Smooth muscle cell of the umbilical artery (primary cell): ENCODE measurements around the gene ZNF77. TPM values are rescaled to one million over a fixed set of nuclear protein-coding genes. Genes with fewer than 3 reads are reported as not detected.

Experiments
- total RNA-seq: library from RNA; depleted of rRNA; stranded (reverse); fragments of >200 nt; gene quantifications from 2 replicates; pipeline ENCODE4 v1.2.3, GENCODE V29; 2014

Gene ZNF77
- total RNA-seq: 4.2 and 5.0 TPM in 2 replicates

GRCh38 chr19:2944775-2945574 lies at the start of gene ZNF77:
ZNF77 (minus strand) TSS chr19:2944971; CDS start chr19:2944840, 131 bp downstream.

GRCh38 chr19:2977001-2977745 lies 32.4 kb upstream of the ZNF77 start, which contains the start of gene TLE6:
TLE6 (plus strand) TSS chr19:2977564; CDS start chr19:2978234, 670 bp downstream.

GRCh38 chr19:2900296-2901252 lies 44.2 kb downstream of the ZNF77 start, which contains the start of gene ZNF57:
ZNF57 (plus strand) TSS chr19:2900928; CDS start chr19:2901046, 118 bp downstream.

Other genes starting within 250 kb of the ZNF77 start
- 0.09 and 0.30 TPM in 2 replicates for gene GNG7, start 242.3 kb downstream of the ZNF77 start, total RNA-seq
- 0.59 and 1.0 TPM in 2 replicates for gene DIRAS1, start 223.6 kb downstream of the ZNF77 start, total RNA-seq
- 23.6 and 29.4 TPM in 2 replicates for gene SLC39A3, start 205.0 kb downstream of the ZNF77 start, total RNA-seq
- 24.3 and 46.1 TPM in 2 replicates for gene SGTA, start 161.7 kb downstream of the ZNF77 start, total RNA-seq
- gene THOP1, start 159.5 kb downstream of the ZNF77 start, total RNA-seq: 60.0 and 90.5 TPM in 2 replicates
- gene ZNF554, start 125.1 kb downstream of the ZNF77 start, total RNA-seq: 2.9 and 5.0 TPM in 2 replicates
- gene ZNF555, start 103.5 kb downstream of the ZNF77 start, total RNA-seq: 7.2 and 8.3 TPM in 2 replicates
- not detected in 2 replicates for gene ZNF556, start 77.6 kb downstream of the ZNF77 start, total RNA-seq
- 3.0 and 3.7 TPM in 2 replicates for gene ZNF57, start 44.0 kb downstream of the ZNF77 start, total RNA-seq
- gene TLE6, start 32.6 kb upstream of the ZNF77 start, total RNA-seq: 0.55 and 0.89 TPM in 2 replicates
- gene TLE2, start 84.3 kb upstream of the ZNF77 start, total RNA-seq: 0.88 and 0.89 TPM in 2 replicates
- gene TLE5, start 117.5 kb upstream of the ZNF77 start, total RNA-seq: 84.3 and 153 TPM in 2 replicates
- gene GNA11, start 149.4 kb upstream of the ZNF77 start, total RNA-seq: 55.5 and 57.3 TPM in 2 replicates
- under 0.01 and 0.46 TPM in 2 replicates for gene GNA15, start 191.1 kb upstream of the ZNF77 start, total RNA-seq
- under 0.01 TPM in 1 of 2 replicates, not detected in the other for gene S1PR4, start 233.8 kb upstream of the ZNF77 start, total RNA-seq
- gene NCLN, start 241.0 kb upstream of the ZNF77 start, total RNA-seq: 65.6 and 85.4 TPM in 2 replicates